ENCODE results near the gene MTAP. TPM values are rescaled to one million over a fixed set of nuclear protein-coding genes. Genes with fewer than 3 reads are reported as not detected.

MTAP gene
- polyA plus RNA-seq, 1 donor from 2014 or later = 7.7 TPM

- H3K9me2 ChIP-seq (ENCODE audit: insufficient read depth, low read length) = no peaks in the 10 kb centered on the region
- TF ChIP-seq MXI1 (conservative IDR thresholded peaks at IDR 0.05; ENCODE audit: poor library complexity, severe bottlenecking) = peak; percentile 26
- TF ChIP-seq TAF1 (IDR thresholded peaks at IDR 0.05; ENCODE audit: low read depth) = no peak
- TF ChIP-seq EZH2 (IDR thresholded peaks at IDR 0.05; ENCODE audit: borderline replicate concordance, insufficient read depth, low read length, poor library complexity, severe bottlenecking) = peak; percentile 97
- TF ChIP-seq POLR2AphosphoS5 (IDR thresholded peaks at IDR 0.05) = peak; percentile 0
- H3K36me3 ChIP-seq (ENCODE audit: insufficient read depth, low read length) = no peaks in the 10 kb centered on the region
- peak overlapping the region; percentile 58 for H3K4me3 ChIP-seq (ENCODE audit: low read length)
- H3K9me3 ChIP-seq (ENCODE audit: low read length) = no peaks in the 10 kb centered on the region
- H3K4me2 ChIP-seq (ENCODE audit: low read length) = no peak overlapping the region
- H3K79me2 ChIP-seq (replicated peaks; ENCODE audit: insufficient read depth, low read length) = no peaks in the 10 kb centered on the region
- no peak overlapping the region for H2AFZ ChIP-seq (ENCODE audit: low read depth, low read length)
- no peak overlapping the region for H3K9ac ChIP-seq (ENCODE audit: low read length)
- no peaks in the 10 kb centered on the region for H4K20me1 ChIP-seq (ENCODE audit: insufficient read depth)
- H3K27me3 ChIP-seq (ENCODE audit: insufficient read depth, low read depth, low read length) = peaks cover 100% of the 10 kb centered on the region
- H3K27ac ChIP-seq (ENCODE audit: low read length) = no peak overlapping the region
- no peaks in the 10 kb centered on the region for H3F3A ChIP-seq (ENCODE audit: insufficient read depth, low read length, poor library complexity, severe bottlenecking)
Measured at GRCh38 chr9:21974722-21975409, 172.4 kb downstream of the MTAP start.

- Histone ChIP-seq H3K4me3 (ENCODE audit: low read length) (no peak overlapping the region), H4K20me1 (ENCODE audit: insufficient read depth) (no peaks in the 10 kb centered on the region), H2AFZ (ENCODE audit: low read depth, low read length) (no peak overlapping the region), H3K9me3 (ENCODE audit: low read length) (no peaks in the 10 kb centered on the region), H3F3A (ENCODE audit: insufficient read depth, low read length, poor library complexity, severe bottlenecking) (no peaks in the 10 kb centered on the region), H3K4me2 (ENCODE audit: low read length) (no peak overlapping the region), H3K27ac (ENCODE audit: low read length) (no peak overlapping the region), H3K9me2 (ENCODE audit: insufficient read depth, low read length) (no peaks in the 10 kb centered on the region), H3K27me3 (ENCODE audit: insufficient read depth, low read depth, low read length) (peaks cover 96% of the 10 kb centered on the region), H3K36me3 (ENCODE audit: insufficient read depth, low read length) (no peaks in the 10 kb centered on the region), H3K79me2 (replicated peaks; ENCODE audit: insufficient read depth, low read length) (no peaks in the 10 kb centered on the region), H3K9ac (ENCODE audit: low read length) (no peak overlapping the region)
- no peak for TF ChIP-seq MXI1 (conservative IDR thresholded peaks at IDR 0.05; ENCODE audit: poor library complexity, severe bottlenecking)
- TF ChIP-seq EP300 (conservative IDR thresholded peaks at IDR 0.05; ENCODE audit: poor library complexity, severe bottlenecking) = no peak
- TF ChIP-seq TAF1 (IDR thresholded peaks at IDR 0.05; ENCODE audit: low read depth) = no peak
Measured at GRCh38 chr9:21976334-21976875, 174.0 kb downstream of the MTAP start.

- H3K79me2 ChIP-seq (replicated peaks; ENCODE audit: insufficient read depth, low read length) = no peaks in the 10 kb centered on the region
- H3K27me3 ChIP-seq (ENCODE audit: insufficient read depth, low read depth, low read length) = peaks cover 96% of the 10 kb centered on the region
- no peaks in the 10 kb centered on the region for H4K20me1 ChIP-seq (ENCODE audit: insufficient read depth)
- H2AFZ ChIP-seq (ENCODE audit: low read depth, low read length) = no peak overlapping the region
- no peak overlapping the region for H3K9ac ChIP-seq (ENCODE audit: low read length)
- H3K4me2 ChIP-seq (ENCODE audit: low read length) = no peak overlapping the region
- H3F3A ChIP-seq (ENCODE audit: insufficient read depth, low read length, poor library complexity, severe bottlenecking) = no peaks in the 10 kb centered on the region
- H3K4me3 ChIP-seq (ENCODE audit: low read length) = no peak overlapping the region
- no peak overlapping the region for H3K27ac ChIP-seq (ENCODE audit: low read length)
- no peaks in the 10 kb centered on the region for H3K9me3 ChIP-seq (ENCODE audit: low read length)
- no peaks in the 10 kb centered on the region for H3K36me3 ChIP-seq (ENCODE audit: insufficient read depth, low read length)
- no peaks in the 10 kb centered on the region for H3K9me2 ChIP-seq (ENCODE audit: insufficient read depth, low read length)
- no peak for TF ChIP-seq MXI1 (conservative IDR thresholded peaks at IDR 0.05; ENCODE audit: poor library complexity, severe bottlenecking)
- no peak for TF ChIP-seq EP300 (conservative IDR thresholded peaks at IDR 0.05; ENCODE audit: poor library complexity, severe bottlenecking)
- TF ChIP-seq EZH2 (IDR thresholded peaks at IDR 0.05; ENCODE audit: borderline replicate concordance, insufficient read depth, low read length, poor library complexity, severe bottlenecking) = no peak
- TF ChIP-seq RAD21 (conservative IDR thresholded peaks at IDR 0.05) = no peak
- TF ChIP-seq REST (IDR thresholded peaks at IDR 0.05; ENCODE audit: borderline replicate concordance) = no peak
- no peak for TF ChIP-seq POLR2AphosphoS5 (IDR thresholded peaks at IDR 0.05)
- TF ChIP-seq CTCF (IDR thresholded peaks at IDR 0.05; ENCODE audit: poor library complexity, severe bottlenecking) = no peak
- no peak for TF ChIP-seq TAF1 (IDR thresholded peaks at IDR 0.05; ENCODE audit: low read depth)
- no peak for TF ChIP-seq SMC3 (conservative IDR thresholded peaks at IDR 0.05; ENCODE audit: poor library complexity)
Measured at GRCh38 chr9:21982391-21982790, 180.0 kb downstream of the MTAP start.

All from neural cell (in vitro differentiated cells).